ENCODE results near the gene NDUFV1.

- TF ChIP-seq POLR2A (IDR thresholded peaks at IDR 0.05) (no peak), CTCF (IDR thresholded peaks at IDR 0.05) (no peak)
Observed at GRCh38 chr11:67561971-67562619, 44.6 kb upstream of the NDUFV1 start.
